Measurements from ENCODE around the gene BCAR1. TPM values are rescaled to one million over a fixed set of nuclear protein-coding genes. Genes with fewer than 3 reads are reported as not detected.
"Not testable (repeated sequence)": the region's sequence is repeated elsewhere in the genome, so short reads cannot be mapped to it uniquely, and the experiment has no call there.

Gene BCAR1
- total and polyA plus RNA-seq, 12 donors: 54.6 to 85.2 (median 71.3) TPM

DNA sequence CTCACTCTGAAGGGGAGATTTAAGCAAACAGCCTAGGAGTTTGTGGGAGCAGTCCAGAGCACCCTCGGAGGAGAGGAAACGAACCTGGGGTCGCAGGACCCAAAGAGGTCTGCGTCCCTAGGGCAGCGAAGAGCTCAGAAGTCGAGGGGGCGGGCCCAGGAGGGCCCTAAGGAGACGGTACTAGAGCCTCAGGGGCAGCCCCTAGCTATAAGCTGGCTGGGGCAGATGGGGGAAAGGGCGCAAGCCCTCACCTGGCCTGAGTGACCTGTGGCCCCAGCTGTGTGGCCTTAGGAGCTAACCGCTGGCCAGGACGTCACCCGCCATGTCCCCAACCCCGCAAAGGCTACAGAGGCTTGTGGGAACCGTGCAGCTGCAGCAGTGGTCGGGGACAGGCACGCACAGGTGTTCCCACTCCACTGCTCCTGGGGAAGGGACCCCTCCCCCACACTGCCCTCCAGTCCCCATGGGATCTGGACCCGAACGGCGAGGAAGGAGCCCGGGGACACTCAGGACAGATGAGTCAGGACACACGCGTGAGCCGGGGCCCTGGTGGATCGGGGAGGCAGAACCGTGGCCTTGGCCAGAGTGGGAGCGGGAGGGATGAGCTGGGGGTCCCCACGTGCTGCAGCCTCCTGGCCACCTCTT lies 42.4 kb downstream of the BCAR1 start:
- WGBS, 2 donors: 85% methylated on average over 27 of the region's 27 CpGs
- TF ChIP-seq, protein P1, sequence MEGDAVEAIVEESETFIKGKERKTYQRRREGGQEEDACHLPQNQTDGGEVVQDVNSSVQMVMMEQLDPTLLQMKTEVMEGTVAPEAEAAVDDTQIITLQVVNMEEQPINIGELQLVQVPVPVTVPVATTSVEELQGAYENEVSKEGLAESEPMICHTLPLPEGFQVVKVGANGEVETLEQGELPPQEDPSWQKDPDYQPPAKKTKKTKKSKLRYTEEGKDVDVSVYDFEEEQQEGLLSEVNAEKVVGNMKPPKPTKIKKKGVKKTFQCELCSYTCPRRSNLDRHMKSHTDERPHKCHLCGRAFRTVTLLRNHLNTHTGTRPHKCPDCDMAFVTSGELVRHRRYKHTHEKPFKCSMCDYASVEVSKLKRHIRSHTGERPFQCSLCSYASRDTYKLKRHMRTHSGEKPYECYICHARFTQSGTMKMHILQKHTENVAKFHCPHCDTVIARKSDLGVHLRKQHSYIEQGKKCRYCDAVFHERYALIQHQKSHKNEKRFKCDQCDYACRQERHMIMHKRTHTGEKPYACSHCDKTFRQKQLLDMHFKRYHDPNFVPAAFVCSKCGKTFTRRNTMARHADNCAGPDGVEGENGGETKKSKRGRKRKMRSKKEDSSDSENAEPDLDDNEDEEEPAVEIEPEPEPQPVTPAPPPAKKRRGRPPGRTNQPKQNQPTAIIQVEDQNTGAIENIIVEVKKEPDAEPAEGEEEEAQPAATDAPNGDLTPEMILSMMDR (IDR thresholded peaks at IDR 0.05): no peak
- DNase-seq: no peak
- no peaks in the 10 kb centered on the region for H3K36me3 ChIP-seq
- no peaks in the 10 kb centered on the region for H3K4me1 ChIP-seq
- H3K27me3 ChIP-seq: no peaks in the 10 kb centered on the region
- H3K4me3 ChIP-seq: no peak overlapping the region
- intact Hi-C loops (cut with DNase I): loop anchor here in 1 of 10 donors (10.0 kb wide), 1 partner anchor 176 kb away; no protein-coding TSS in a partner anchor
- no peak overlapping the region for H3K27ac ChIP-seq
- H3K9me3 ChIP-seq: no peaks in the 10 kb centered on the region
- ATAC-seq: no peak

DNA sequence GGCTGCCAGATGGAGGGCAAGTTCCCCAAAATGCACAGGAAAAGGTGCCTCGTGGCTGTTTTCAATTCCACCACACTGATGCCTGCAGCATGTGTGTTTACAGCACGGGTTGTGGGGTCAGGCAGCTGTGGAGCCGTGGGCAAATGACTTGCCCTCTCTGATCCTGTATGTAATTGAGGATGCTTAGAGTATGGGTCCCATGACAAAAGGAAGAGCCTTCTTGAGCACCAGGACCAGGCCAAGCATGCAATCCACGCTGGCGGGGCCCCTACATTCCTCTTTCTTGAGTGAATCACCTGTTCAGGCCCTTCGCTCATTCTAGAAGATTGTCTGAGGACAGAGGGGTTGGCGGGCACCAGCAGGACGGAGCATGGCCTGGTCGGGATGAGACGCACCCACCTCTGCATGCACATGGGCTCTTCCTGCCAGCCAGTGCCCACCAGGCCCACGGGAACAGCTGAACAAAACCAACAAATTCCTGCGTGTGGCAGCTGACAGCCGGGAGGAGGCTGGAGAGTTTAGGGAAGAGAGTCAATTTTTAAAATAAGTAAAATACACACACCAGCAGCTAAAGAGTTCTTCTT lies 43.1 kb downstream of the BCAR1 start:
- Histone ChIP-seq H3K4me1 (no peaks in the 10 kb centered on the region), H3K9me3 (no peaks in the 10 kb centered on the region), H3K4me3 (no peak overlapping the region), H3K27ac (no peak overlapping the region), H3K36me3 (no peaks in the 10 kb centered on the region), H3K27me3 (no peaks in the 10 kb centered on the region)
- TF ChIP-seq, protein P1 (IDR thresholded peaks at IDR 0.05): no peak
- WGBS, 2 donors: 85 to 87% methylated on average over 13 of the region's 13 CpGs
- intact Hi-C loops (cut with DNase I): loop anchor here in 1 of 10 donors (10.0 kb wide), 1 partner anchor 176 kb away; no protein-coding TSS in a partner anchor
- DNase-seq (no peak), ATAC-seq (no peak)

DNA sequence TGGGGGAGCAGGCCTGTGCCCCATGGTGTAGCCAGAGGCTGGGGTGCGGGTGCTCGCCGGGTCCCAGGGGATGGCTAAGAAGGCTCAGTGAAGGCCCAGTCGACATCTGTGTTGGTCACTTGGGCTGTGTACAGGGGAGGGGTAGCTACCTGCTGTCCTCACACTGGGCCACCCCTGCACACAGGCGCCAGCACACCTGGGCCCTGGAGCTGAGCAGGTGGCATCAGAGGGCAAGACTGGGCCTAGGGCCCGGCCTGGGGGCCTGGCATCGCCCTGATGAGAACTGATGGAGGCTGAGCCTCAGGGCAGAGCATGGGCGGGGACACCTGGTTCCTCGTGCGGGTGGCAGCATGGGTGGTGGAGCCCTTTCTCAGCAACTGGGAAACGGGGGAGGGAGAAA lies 43.6 kb downstream of the BCAR1 start:
- intact Hi-C loops (cut with DNase I): loop anchor here in 9 of 10 donors (2.0 to 10.0 kb wide), 3 partner anchors 17 to 177 kb away; no protein-coding TSS in a partner anchor
- Histone ChIP-seq H3K27me3 (no peaks in the 10 kb centered on the region), H3K9me3 (no peaks in the 10 kb centered on the region), H3K36me3 (no peaks in the 10 kb centered on the region), H3K4me1 (no peaks in the 10 kb centered on the region), H3K27ac (no peak overlapping the region), H3K4me3 (no peak overlapping the region)
- ATAC-seq (peak in 1 of 8 donors; percentile 9), DNase-seq (no peak)
- TF ChIP-seq, protein P1 (IDR thresholded peaks at IDR 0.05): no peak
- 88 to 94% methylated on average over 11 of the region's 11 CpGs for WGBS, 2 donors

DNA sequence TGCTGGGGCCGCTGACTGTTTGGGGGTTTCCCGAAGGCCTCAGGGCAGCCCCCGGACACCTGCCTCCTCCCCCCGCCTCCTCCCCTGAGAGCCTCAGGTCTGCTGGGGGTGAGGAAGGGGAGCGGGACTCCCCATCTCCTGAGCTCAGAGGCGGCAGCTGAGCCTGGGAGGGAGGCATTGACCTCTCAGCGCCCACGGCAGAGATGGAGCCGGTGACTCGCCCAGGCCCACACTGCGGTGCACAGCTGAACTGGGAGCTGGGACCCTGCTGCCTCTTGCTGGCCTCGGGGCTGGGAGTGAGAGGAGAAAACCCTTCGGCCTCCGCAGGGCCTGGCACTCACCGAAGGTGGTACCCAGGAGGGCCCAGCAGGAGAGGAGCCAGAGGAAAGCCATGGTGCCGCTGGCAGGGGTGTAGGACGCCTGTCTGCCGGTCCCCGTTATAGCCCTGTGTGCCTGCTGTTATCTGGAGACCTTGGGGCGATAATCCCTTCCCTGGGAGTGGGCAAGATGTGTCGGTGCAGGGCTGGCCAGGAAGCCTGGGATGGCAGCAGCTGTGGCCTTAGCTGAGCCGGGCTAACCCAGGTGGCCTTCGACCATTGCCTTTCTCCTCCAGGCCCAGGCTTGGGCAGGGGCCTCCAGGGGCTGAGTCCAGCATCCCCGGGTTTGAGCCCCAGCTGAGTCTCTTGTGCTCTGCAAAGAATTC lies 44.5 kb downstream of the BCAR1 start, which contains the start of gene CTRB2:
CTRB2 (minus strand) TSS at position 413 of the 703 bp plus-strand sequence; CDS start at position 393, 20 bp downstream.
- H3K27me3 ChIP-seq: no peaks in the 10 kb centered on the region
- ATAC-seq (peak in 2 of 8 donors; percentile 9 to 12), DNase-seq (no peak)
- no peak within 1 kb of the TSS for H3K27ac ChIP-seq
- WGBS, 2 donors: 83% methylated on average over 24 of the region's 24 CpGs
- no peak within 1 kb of the TSS for H3K4me3 ChIP-seq
- no peaks in the 10 kb centered on the region for H3K4me1 ChIP-seq
- no peaks in the 10 kb centered on the region for H3K9me3 ChIP-seq
- intact Hi-C loops (cut with DNase I): loop anchor here in 9 of 10 donors (2.0 to 10.0 kb wide), 3 partner anchors 18 to 178 kb away; no protein-coding TSS in a partner anchor
- TF ChIP-seq, protein P1 (IDR thresholded peaks at IDR 0.05): no peak
- no peaks in the 10 kb centered on the region for H3K36me3 ChIP-seq

DNA sequence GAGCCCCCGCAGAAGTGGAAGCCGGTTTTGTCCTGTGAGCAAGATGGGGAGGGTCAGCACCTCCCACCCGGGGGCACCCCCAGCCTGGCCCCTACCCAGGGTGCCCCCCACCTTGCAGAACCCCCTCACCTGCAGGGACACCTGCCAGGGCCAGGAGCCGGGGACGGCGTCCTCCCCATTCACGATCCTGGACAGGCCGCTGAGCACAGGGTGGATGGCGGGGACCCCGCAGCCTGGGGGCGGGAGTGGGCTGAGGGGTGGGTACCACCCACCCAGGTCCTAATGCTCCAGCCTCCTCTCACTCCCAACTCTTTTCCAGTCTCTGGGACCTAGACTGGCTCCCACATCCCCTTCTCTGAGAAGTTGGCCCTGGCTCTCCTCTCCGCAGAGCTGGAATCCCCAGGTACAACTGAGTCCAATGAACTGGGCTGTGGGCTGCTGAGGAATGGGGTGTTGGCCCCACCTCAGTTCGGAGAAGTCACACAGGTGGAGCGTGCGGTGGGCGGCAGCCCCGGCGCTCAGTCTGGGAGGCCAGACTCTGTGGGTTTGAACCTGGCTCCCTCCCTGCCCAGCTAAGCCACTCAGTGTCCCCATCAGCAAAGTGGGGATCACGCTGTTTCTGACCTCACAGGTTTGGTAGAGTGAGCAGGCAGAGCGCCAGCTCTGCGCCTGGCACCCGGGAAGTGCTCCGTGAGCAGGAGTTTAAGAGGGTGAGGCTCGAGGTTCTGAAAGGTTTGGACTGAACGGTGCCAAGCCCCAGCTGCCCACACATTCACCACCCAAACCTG lies 45.3 kb downstream of the BCAR1 start:
- ATAC-seq: peak in 4 of 8 donors; percentile 2 to 39 (median 15)
- intact Hi-C loops (cut with DNase I): loop anchor here in 9 of 10 donors (2.0 to 10.0 kb wide), 3 partner anchors 19 to 179 kb away; no protein-coding TSS in a partner anchor
- DNase-seq: not testable (repeated sequence)

DNA sequence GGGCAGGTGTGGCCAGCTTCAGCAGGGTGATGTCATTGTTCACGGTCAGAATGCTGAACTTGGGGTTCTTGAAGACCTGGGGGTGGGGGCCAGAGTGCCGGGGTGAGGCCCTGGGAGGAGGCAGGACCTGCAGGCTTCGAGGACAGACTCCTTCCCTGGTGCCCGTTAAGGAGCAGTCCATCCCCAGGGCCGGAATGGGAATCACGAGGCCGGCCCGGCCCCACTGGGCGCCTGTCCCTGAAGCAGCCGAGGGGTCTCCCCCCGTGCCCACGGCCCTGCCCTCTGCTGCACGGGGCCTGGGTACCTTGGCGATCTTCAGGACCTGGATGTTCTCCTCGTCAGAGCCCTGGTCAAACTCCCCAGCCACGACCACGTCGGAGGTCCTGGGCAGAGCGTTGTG lies 46.0 kb downstream of the BCAR1 start:
- H3K4me3 ChIP-seq, H3K36me3 ChIP-seq, DNase-seq, H3K4me1 ChIP-seq, H3K9me3 ChIP-seq, H3K27ac ChIP-seq: not testable (repeated sequence)
- WGBS, 2 donors: 87 to 96% methylated on average over 8 to 9 of the region's 19 CpGs
- intact Hi-C loops (cut with DNase I): loop anchor here in 1 of 10 donors (10.0 kb wide), 1 partner anchor 179 kb away; no protein-coding TSS in a partner anchor
- H3K27me3 ChIP-seq: peaks cover 0 to 11% (median 0%) of the 10 kb centered on the region in 7 donors
- ATAC-seq: peak in 2 of 8 donors; percentile 10 to 38

More for the DNA sequence above, 45.3 kb downstream of the BCAR1 start:
- 89 to 90% methylated on average over 17 to 21 of the region's 25 CpGs for WGBS, 2 donors
- not testable (repeated sequence) for H3K4me1 ChIP-seq, H3K27me3 ChIP-seq, H3K9me3 ChIP-seq, H3K27ac ChIP-seq, H3K36me3 ChIP-seq, H3K4me3 ChIP-seq
